HFF-Myc (cell line): ENCODE measurements around the gene SYT1.

Experiments used
- DNase-seq: peaks from one replicate; pipeline ENCODE4 v3.0.0-alpha.2; 2011; ENCODE audit warnings: low read depth; ENCODE audit errors: extremely low read depth
- H3K4me3 ChIP-seq: replicated peaks from 2 replicates; pipeline ENCODE4 v1.5.1; 2011; ENCODE audit warnings: low read depth, mild to moderate bottlenecking, control low read depth, low read length
- TF ChIP-seq, protein P1 (sequence below): IDR thresholded peaks from 2 replicates; pipeline ENCODE4 v1.5.1; 2012; ENCODE audit warnings: mild to moderate bottlenecking, low read depth, low read length, control low read depth; ENCODE audit errors: missing control alignments

Gene SYT1

DNA sequence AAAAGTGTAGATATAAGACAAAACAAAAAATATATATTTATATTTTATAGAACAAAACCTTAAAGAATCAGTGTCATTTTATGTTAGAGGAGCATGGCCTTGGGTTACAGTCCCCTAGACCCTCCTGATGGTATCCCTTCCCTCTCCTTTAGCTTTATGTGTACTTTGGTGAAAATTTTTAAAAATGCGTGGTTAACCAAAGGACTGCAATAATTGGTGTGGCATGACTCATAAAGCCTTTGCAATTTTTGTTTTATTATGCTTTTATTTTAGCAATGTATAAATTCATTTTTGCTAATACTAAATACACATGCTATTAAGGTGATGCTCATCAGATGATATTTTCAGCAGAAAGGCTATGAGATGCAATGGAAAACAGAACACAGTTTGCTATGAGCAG, 264.4 kb downstream of the SYT1 start:
- no peak for DNase-seq
- H3K4me3 ChIP-seq: no peak overlapping the region

DNA sequence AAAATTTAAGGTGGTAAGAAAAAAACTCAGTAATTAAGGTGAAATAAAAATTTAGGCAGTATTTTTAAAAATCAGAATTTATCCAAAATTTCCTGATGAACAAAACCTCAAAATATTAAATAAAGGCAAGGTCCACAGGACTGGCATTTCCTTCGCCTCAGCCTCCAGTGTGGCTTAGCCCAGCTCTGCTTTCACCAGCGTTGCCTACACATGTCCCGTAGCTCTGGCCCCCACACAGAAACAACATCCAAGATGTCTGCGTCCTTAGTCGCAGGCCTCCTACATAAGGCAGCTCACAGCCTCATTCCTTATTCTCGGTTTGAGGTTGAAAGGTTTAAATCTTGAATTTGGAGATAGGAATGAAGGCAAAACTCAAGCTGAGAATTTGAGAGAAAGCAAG, 274.3 kb downstream of the SYT1 start:
- TF ChIP-seq, protein P1, sequence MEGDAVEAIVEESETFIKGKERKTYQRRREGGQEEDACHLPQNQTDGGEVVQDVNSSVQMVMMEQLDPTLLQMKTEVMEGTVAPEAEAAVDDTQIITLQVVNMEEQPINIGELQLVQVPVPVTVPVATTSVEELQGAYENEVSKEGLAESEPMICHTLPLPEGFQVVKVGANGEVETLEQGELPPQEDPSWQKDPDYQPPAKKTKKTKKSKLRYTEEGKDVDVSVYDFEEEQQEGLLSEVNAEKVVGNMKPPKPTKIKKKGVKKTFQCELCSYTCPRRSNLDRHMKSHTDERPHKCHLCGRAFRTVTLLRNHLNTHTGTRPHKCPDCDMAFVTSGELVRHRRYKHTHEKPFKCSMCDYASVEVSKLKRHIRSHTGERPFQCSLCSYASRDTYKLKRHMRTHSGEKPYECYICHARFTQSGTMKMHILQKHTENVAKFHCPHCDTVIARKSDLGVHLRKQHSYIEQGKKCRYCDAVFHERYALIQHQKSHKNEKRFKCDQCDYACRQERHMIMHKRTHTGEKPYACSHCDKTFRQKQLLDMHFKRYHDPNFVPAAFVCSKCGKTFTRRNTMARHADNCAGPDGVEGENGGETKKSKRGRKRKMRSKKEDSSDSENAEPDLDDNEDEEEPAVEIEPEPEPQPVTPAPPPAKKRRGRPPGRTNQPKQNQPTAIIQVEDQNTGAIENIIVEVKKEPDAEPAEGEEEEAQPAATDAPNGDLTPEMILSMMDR: no peak
- no peak overlapping the region for H3K4me3 ChIP-seq
- DNase-seq: no peak

More for the DNA sequence above, 264.4 kb downstream of the SYT1 start:
- TF ChIP-seq, protein P1: no peak

DNA sequence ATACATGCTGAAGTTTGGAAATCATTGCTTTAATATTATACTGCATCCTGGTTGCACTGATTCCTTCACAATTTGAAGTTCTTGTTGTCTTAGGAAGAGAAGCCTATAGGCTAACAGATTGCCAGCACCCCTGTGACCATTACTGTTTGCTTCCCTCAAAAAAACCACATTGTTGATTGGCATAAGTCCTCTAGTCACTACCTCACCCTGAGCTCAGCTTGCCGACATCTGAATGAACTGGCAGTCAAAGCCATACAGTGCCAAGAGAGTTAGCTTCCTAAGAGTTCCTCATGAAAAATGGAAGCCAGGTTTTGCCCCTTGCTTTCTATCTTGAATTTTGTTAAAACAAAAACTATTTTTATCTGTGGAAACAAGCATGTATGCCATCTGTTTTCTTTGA, 276.1 kb downstream of the SYT1 start:
- no peak overlapping the region for H3K4me3 ChIP-seq
- TF ChIP-seq, protein P1: no peak
- DNase-seq: no peak

DNA sequence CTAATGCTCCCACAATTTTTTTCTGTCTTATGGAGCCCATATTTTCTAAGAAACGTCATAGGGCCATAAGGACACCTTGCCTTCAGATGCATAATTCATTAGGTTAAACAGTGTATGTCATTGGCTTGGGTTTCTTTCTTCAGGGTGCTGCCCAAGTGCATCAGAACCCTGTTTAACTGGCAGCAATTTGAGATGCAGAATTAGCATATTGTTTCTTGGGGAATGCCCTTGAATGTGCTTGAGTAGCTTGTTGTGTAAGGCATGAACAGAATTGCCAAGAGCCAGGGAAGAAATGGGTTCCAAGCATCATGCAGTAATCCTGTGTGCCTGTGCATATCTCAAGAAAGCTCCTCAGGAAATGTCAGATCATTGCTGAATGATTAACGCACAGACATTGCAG, 277.2 kb downstream of the SYT1 start:
- TF ChIP-seq, protein P1: no peak
- no peak overlapping the region for H3K4me3 ChIP-seq
- DNase-seq: no peak

DNA sequence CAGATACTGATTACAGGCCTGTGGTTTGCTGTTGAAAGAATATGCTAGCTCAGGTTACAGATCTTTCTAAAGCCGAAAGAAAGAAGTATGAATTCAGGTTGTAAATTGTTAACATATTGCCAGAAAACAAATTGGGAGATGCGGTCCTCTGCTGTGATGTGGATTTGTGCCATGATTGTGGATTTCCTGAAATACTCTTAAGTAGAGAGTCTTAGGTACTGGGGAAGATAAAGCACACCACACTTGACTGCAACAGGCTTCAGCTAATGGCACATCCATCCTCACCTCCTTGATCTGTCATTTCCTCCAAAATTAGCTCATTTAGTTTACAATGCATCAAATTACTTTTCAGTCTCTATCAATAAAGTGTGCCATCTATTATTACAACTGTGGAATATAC, 279.2 kb downstream of the SYT1 start:
- TF ChIP-seq, protein P1: no peak
- no peak for DNase-seq
- no peak overlapping the region for H3K4me3 ChIP-seq

DNA sequence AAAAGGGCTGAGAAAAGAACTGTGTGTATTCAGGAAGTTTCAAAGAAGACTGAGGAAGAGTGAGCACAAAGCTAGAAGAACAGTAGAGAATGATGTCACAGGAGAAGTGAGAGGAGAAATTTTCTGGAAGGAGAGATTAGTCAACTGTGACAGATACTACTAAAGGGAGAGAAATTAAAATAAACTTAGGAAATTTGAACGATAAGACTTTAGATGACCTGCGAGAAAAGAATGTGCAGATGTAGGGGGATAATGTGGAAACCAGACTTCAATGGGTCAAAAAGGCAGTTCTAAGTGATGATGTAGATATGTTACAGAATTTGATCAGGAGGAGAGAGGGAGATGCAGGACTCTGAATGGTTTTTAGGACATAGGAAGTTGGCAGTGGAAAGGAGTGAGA, 287.4 kb downstream of the SYT1 start:
- TF ChIP-seq, protein P1: no peak

DNA sequence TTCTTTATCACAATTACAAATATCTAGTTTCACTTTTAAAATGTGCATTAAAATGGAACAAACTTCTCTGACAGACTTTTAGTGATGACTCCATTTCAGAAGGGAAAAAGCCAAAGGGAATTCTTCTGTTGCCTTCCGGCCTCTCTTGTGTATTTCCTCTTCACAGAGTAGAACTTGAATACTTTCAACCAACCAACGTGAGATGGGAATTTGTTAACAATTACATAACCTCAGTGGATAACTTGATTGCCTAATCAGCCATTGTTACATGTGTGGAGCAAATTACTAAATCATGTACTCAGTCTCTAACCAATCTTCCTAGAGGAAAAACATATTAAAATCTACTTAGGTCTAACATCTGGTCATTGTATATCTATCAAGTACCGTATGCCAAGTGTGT, 291.1 kb downstream of the SYT1 start:
- TF ChIP-seq, protein P1: no peak
- DNase-seq: no peak
- no peak overlapping the region for H3K4me3 ChIP-seq

More for the DNA sequence above, 287.4 kb downstream of the SYT1 start:
- no peak for DNase-seq
- H3K4me3 ChIP-seq: no peak overlapping the region
